ENCODE measurements around the gene KIF12. TPM values are rescaled to one million over a fixed set of nuclear protein-coding genes. Genes with fewer than 3 reads are reported as not detected.

The KIF12 gene
- total RNA-seq, 2 experiments from 2014 or later = not detected

DNA sequence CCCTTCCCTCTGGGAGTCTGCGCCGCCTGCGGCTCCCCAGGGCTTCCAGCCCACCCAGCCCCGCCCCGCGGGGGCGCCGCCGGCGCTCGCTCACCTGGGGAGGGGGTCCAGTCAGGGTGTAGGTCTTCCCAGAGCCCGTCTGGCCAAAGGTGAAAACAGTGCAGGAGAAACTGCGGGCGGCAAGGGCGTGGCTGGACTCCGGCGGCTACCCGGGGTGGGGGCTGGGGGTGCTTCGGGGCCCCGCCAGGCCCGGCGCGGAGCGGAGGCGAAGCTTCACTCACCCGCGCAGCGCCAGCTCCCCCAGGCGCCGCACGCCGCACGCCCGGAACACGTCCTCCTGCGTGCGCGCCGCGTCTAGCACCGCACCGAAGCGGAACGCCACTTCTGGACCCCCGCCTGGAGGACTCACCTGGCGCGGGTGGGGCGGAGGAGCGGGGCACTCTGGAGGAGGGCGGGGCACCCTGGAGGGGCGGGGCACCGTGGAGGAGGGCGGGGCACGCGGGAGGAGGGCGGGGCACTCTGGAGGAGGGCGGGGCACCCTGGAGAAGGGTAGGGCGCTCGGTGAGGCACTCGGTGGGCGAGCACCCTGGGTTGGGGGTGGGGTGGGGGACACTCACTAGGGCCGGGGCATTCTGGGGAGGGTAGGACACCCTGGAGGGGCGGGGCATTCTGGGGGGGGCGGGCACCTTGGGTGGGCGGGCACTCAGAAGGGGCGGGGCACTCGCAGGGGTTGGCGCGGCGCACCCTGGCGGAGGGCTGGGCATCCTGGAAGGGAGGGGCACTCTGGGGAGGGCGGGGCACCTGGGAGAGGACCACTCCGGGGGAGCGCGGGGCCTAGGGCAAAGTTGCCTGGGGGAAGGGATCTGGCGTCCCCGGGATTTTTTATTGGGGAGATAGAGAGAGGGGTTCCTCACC is 814 bp downstream of the KIF12 start:
- no peaks in the 10 kb centered on the region for H3K4me1 Mint-ChIP-seq
- DNase-seq (peak; percentile 71), ATAC-seq (peak; percentile 86)
- H3K9me3 Mint-ChIP-seq (ENCODE audit: low read depth) = peaks cover 4% of the 10 kb centered on the region
- ChIA-PET POLR2A (no interaction called here), CTCF (no interaction called here)
- H3K4me3 Mint-ChIP-seq = no peak overlapping the region
- peaks cover 3% of the 10 kb centered on the region for H3K36me3 Mint-ChIP-seq (ENCODE audit: low read depth)
- H3K27me3 Mint-ChIP-seq = peaks cover 36% of the 10 kb centered on the region
- intact Hi-C loops (cut with DNase I, micrococcal nuclease) = loop anchor here in 1 of 2 experiments (1.0 kb wide), 2 partner anchors 57 to 300 kb away; partner anchors contain the start of gene COL27A1
- no peak overlapping the region for H3K27ac Mint-ChIP-seq

DNA sequence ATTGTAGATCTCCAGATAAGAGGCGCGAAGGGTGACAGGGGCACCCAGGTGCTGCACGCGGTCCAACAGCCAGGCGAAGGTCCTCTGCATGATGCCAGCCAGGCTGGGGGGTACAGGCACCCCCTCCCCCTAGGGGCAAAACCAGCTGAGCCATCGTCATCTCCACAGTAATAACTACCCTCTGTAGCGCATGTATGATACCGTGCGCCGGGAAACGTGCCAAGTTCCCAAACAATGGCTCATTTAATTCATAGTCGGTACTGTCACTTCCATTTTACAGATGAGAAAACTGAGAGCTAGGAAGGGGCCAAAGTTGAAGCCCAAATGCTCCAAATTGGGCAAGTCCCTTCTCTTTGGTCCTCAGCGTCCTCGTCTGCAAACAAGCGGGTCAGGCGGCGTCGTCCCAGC is 1.5 kb downstream of the KIF12 start:
- Mint-ChIP-seq H3K9me3 (ENCODE audit: low read depth) (peaks cover 4% of the 10 kb centered on the region), H3K27me3 (peaks cover 36% of the 10 kb centered on the region), H3K4me1 (no peaks in the 10 kb centered on the region), H3K36me3 (ENCODE audit: low read depth) (peaks cover 3% of the 10 kb centered on the region), H3K4me3 (no peak overlapping the region), H3K27ac (no peak overlapping the region)
- intact Hi-C loops (cut with DNase I, micrococcal nuclease) = loop anchor here in 1 of 2 experiments (1.0 kb wide), 2 partner anchors 58 to 301 kb away; partner anchors contain the start of gene COL27A1
- ChIA-PET CTCF (no interaction called here), POLR2A (no interaction called here)
- ATAC-seq (no peak), DNase-seq (peak; percentile 33)

GRCh38 chr9:114096866-114097612 is 2.1 kb downstream of the KIF12 start:
- no peaks in the 10 kb centered on the region for H3K4me1 Mint-ChIP-seq
- H3K9me3 Mint-ChIP-seq (ENCODE audit: low read depth) = peaks cover 4% of the 10 kb centered on the region
- CTCF ChIA-PET = interaction anchor here (0.6 kb wide), 1 partner anchor 26 kb away, joined by 3 read pairs; no protein-coding TSS in a partner anchor
- POLR2A ChIA-PET = no interaction called here
- H3K36me3 Mint-ChIP-seq (ENCODE audit: low read depth) = peaks cover 3% of the 10 kb centered on the region
- intact Hi-C loops (cut with DNase I, micrococcal nuclease) = no loop called here
- ATAC-seq (no peak), DNase-seq (no peak)
- no peak overlapping the region for H3K4me3 Mint-ChIP-seq
- no peak overlapping the region for H3K27ac Mint-ChIP-seq
- peaks cover 35% of the 10 kb centered on the region for H3K27me3 Mint-ChIP-seq

GRCh38 chr9:114096041-114096511 is 3.0 kb downstream of the KIF12 start:
- no peaks in the 10 kb centered on the region for H3K36me3 Mint-ChIP-seq (ENCODE audit: low read depth)
- intact Hi-C loops (cut with DNase I, micrococcal nuclease) = no loop called here
- DNase-seq (peak; percentile 24), ATAC-seq (no peak)
- POLR2A ChIA-PET = no interaction called here
- no peak overlapping the region for H3K27ac Mint-ChIP-seq
- no peaks in the 10 kb centered on the region for H3K4me1 Mint-ChIP-seq
- no peak overlapping the region for H3K4me3 Mint-ChIP-seq
- peaks cover 28% of the 10 kb centered on the region for H3K27me3 Mint-ChIP-seq
- CTCF ChIA-PET = interaction anchor here (0.6 to 2.5 kb wide), 4 partner anchors 12 to 208 kb away, joined by 3 to 10 read pairs (median 5); no protein-coding TSS in a partner anchor
- H3K9me3 Mint-ChIP-seq (ENCODE audit: low read depth) = no peaks in the 10 kb centered on the region

GRCh38 chr9:114094971-114095370 is 4.1 kb downstream of the KIF12 start:
- peaks cover 29% of the 10 kb centered on the region for H3K27me3 Mint-ChIP-seq
- H3K36me3 Mint-ChIP-seq (ENCODE audit: low read depth) = no peaks in the 10 kb centered on the region
- CTCF ChIA-PET = interaction anchor here (0.6 to 2.5 kb wide), 4 partner anchors 10 to 196 kb away, joined by 3 to 10 read pairs (median 5); no protein-coding TSS in a partner anchor
- H3K4me3 Mint-ChIP-seq = no peak overlapping the region
- H3K9me3 Mint-ChIP-seq (ENCODE audit: low read depth) = no peaks in the 10 kb centered on the region
- H3K27ac Mint-ChIP-seq = no peak overlapping the region
- no peaks in the 10 kb centered on the region for H3K4me1 Mint-ChIP-seq
- POLR2A ChIA-PET = no interaction called here
- DNase-seq (no peak), ATAC-seq (no peak)
- intact Hi-C loops (cut with DNase I, micrococcal nuclease) = no loop called here

DNA sequence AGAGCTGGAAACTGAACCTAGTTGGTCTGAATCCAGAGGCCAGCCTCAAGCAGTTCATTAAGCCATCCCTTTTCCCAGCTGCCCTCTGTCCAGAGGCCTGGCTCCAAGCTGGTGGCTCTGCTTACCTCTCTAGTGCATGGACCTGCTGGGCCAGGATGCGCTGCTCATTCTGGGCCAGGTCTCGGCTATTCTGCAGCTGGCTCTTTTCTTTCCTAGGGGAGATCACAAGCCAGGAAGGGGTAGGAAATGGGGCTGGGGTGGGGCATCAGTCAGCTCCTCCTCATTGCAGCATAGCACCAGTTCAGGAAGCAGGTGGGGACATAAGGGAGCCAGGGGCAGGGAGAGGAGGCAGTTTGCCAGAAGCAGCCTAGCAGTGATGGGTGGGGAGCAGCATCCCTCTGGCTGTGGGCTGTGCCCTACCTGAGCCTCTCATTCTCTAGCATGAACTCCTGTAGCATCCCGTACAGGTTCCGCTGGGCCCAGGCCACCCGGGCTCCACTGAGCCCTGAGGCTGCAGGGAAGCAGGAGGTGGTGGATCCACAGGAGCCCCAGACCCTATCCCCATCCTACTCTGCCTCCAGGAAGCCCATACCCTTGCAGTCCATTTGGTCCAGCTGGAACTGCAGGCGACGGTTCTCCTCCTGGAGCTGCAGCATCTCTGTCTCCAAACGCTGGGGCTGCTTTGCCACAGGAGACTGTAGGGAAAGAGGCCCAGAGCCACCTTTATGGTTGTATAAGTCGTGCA is 5.2 kb downstream of the KIF12 start:
- Mint-ChIP-seq H3K9me3 (ENCODE audit: low read depth) (no peaks in the 10 kb centered on the region), H3K4me3 (no peak overlapping the region), H3K27me3 (peaks cover 24% of the 10 kb centered on the region), H3K27ac (no peak overlapping the region), H3K36me3 (ENCODE audit: low read depth) (no peaks in the 10 kb centered on the region), H3K4me1 (no peaks in the 10 kb centered on the region)
- DNase-seq (no peak), ATAC-seq (no peak)
- intact Hi-C loops (cut with DNase I, micrococcal nuclease) = no loop called here
- ChIA-PET CTCF (interaction anchor here (0.7 to 2.5 kb wide), 7 partner anchors 8 to 197 kb away, joined by 3 to 10 read pairs (median 4); no protein-coding TSS in a partner anchor), POLR2A (no interaction called here)

GRCh38 chr9:114093031-114093471 is 6.0 kb downstream of the KIF12 start:
- intact Hi-C loops (cut with DNase I, micrococcal nuclease) = no loop called here
- Mint-ChIP-seq H3K27me3 (peaks cover 22% of the 10 kb centered on the region), H3K4me3 (no peak overlapping the region), H3K4me1 (no peaks in the 10 kb centered on the region), H3K9me3 (ENCODE audit: low read depth) (no peaks in the 10 kb centered on the region), H3K27ac (no peak overlapping the region), H3K36me3 (ENCODE audit: low read depth) (no peaks in the 10 kb centered on the region)
- no peak for ATAC-seq
- ChIA-PET CTCF (no interaction called here), POLR2A (no interaction called here)
- DNase-seq = no peak

DNA sequence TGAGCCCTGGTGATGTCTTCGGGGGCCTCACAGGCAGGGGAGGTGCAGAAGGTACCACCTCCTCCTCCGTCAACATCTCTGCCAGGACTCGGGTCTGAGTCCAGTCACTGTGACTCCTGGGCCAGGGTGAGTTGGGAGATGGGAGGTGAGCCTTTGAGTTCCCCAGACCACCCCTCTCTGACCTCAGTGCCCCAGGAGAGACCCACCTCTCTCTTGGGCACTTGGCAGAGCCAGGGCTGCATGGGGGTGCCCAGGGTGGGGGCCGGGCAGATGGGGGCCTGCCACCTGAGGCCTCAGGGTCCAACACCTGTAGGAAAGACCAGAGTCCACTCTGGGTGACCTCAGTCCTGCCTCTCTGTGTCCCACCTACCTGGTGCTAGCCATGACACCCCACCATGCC is 6.8 kb downstream of the KIF12 start:
- CTCF ChIA-PET = no interaction called here
- no peak for DNase-seq
- POLR2A ChIA-PET = no interaction called here
- Mint-ChIP-seq H3K4me3 (no peak overlapping the region), H3K36me3 (ENCODE audit: low read depth) (no peaks in the 10 kb centered on the region), H3K27me3 (peaks cover 18% of the 10 kb centered on the region), H3K27ac (no peak overlapping the region), H3K9me3 (ENCODE audit: low read depth) (no peaks in the 10 kb centered on the region), H3K4me1 (no peaks in the 10 kb centered on the region)
- no peak for ATAC-seq
- intact Hi-C loops (cut with DNase I, micrococcal nuclease) = no loop called here

DNA sequence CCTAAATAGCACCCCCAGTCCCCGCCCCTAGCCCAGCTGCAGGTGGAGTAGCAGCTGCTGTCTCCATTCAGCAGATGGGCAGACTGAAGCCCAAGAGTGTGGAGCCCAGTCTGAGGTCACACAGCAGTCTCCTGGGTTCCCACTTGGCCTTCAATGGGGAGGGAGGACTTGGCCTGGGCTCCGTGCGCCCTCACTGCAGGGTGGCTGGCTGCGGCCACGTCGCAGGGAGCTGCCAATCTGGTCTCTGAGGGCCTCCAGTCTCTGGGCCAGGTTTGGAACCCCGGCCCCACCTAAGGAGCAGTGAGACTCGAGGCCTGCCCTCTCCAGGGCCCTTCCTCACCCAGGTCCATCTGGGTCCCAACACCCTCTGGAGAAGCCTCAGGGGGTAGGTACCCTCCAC is 7.4 kb downstream of the KIF12 start:
- CTCF ChIA-PET = interaction anchor here (0.8 to 1.1 kb wide), 2 partner anchors 9 to 10 kb away, joined by 4 read pairs; no protein-coding TSS in a partner anchor
- Mint-ChIP-seq H3K36me3 (ENCODE audit: low read depth) (no peaks in the 10 kb centered on the region), H3K27me3 (peaks cover 12% of the 10 kb centered on the region), H3K4me1 (no peaks in the 10 kb centered on the region), H3K9me3 (ENCODE audit: low read depth) (no peaks in the 10 kb centered on the region), H3K4me3 (no peak overlapping the region), H3K27ac (no peak overlapping the region)
- POLR2A ChIA-PET = no interaction called here
- intact Hi-C loops (cut with DNase I, micrococcal nuclease) = no loop called here
- DNase-seq (no peak), ATAC-seq (no peak)

DNA sequence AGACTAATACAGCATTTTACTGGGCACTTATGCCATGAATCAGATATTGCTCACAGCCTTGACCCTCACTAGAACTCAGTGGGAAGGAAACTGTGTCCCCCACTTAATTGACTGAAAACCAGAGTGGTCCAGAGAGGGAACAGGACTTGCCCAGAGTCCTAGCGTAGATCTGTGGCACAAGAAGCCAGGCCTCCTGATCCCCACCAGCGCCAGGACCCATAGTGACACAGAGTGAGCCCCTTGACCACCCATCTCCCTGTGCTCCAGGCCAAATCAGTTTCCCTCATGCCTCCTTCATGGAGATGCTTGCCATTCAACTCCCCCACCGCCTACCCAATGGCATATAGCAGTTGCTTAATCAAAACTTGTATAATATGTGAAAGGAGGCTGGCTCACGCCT is 8.3 kb downstream of the KIF12 start:
- H3K4me3 Mint-ChIP-seq = no peak overlapping the region

More for the DNA sequence above, 8.3 kb downstream of the KIF12 start:
- Mint-ChIP-seq H3K27me3 (peaks cover 7% of the 10 kb centered on the region), H3K27ac (no peak overlapping the region), H3K36me3 (ENCODE audit: low read depth) (no peaks in the 10 kb centered on the region), H3K9me3 (ENCODE audit: low read depth) (no peaks in the 10 kb centered on the region), H3K4me1 (no peaks in the 10 kb centered on the region)
- intact Hi-C loops (cut with DNase I, micrococcal nuclease) = no loop called here
- POLR2A ChIA-PET = no interaction called here
- no peak for ATAC-seq
- DNase-seq = no peak
- CTCF ChIA-PET = interaction anchor here (1.1 kb wide), 1 partner anchor 8 kb away, joined by 4 read pairs; no protein-coding TSS in a partner anchor

Data from activated CD4-positive, alpha-beta T cell treated with anti-CD3 and anti-CD28 coated beads for 36 hours (primary cell).